ENCODE measurements around the gene DLG1.

The DLG1 gene

GRCh38 chr3:197231321-197231720, 67.1 kb downstream of the DLG1 start:
- DNase-seq: no peak
- CTCF ChIA-PET: interaction anchor here (2.1 kb wide), 1 partner anchor 26 kb away, joined by 6 read pairs; no protein-coding TSS in a partner anchor
- H3K36me3 ChIP-seq (ENCODE audit: control insufficient read depth in 4 of 4, insufficient read depth in 4 of 4, low read length in 3 of 4): peaks cover 9 to 15% (median 10%) of the 10 kb centered on the region in 4 experiments
- H3K27me3 ChIP-seq (replicated peaks in 2 of 5; ENCODE audit: control insufficient read depth in 4 of 5, insufficient read depth in 5 of 5, low read length in 4 of 5): no peaks in the 10 kb centered on the region
- H3K4me3 ChIP-seq (ENCODE audit: control insufficient read depth in 1 of 7, extremely low read depth in 1 of 7, insufficient read depth in 4 of 7, low read depth in 2 of 7, low read length in 6 of 7): no peak overlapping the region
- peaks cover 2 to 17% (median 8%) of the 10 kb centered on the region in 5 experiments for H3K9me3 ChIP-seq (ENCODE audit: control extremely low read depth in 1 of 5, control insufficient read depth in 4 of 5, insufficient read depth in 2 of 5, low read depth in 1 of 5, low read length in 4 of 5)
- POLR2A ChIA-PET: no interaction called here
- H3K27ac ChIP-seq (ENCODE audit: insufficient read depth in 1 of 2, low read depth in 1 of 2, low read length in 2 of 2, poor library complexity in 1 of 2, severe bottlenecking in 2 of 2): no peak overlapping the region
- 100% methylated on average over 1 of the region's 7 CpGs for WGBS (ENCODE audit: insufficient coverage)
- H3K4me1 ChIP-seq (ENCODE audit: control extremely low read depth in 1 of 4, control insufficient read depth in 4 of 4, insufficient read depth in 4 of 4, low read length in 3 of 4): peaks cover 0 to 2% (median 0%) of the 10 kb centered on the region in 4 experiments

GRCh38 chr3:197229836-197230235, 68.6 kb downstream of the DLG1 start:
- Histone ChIP-seq H3K36me3 (ENCODE audit: control insufficient read depth in 4 of 4, insufficient read depth in 4 of 4, low read length in 3 of 4) (peaks cover 0 to 5% (median under 1%) of the 10 kb centered on the region in 4 experiments), H3K27me3 (replicated peaks in 2 of 5; ENCODE audit: control insufficient read depth in 4 of 5, insufficient read depth in 5 of 5, low read length in 4 of 5) (no peaks in the 10 kb centered on the region), H3K4me1 (ENCODE audit: control extremely low read depth in 1 of 4, control insufficient read depth in 4 of 4, insufficient read depth in 4 of 4, low read length in 3 of 4) (peaks cover 0 to 2% (median 0%) of the 10 kb centered on the region in 4 experiments), H3K4me3 (ENCODE audit: control insufficient read depth in 1 of 7, extremely low read depth in 1 of 7, insufficient read depth in 4 of 7, low read depth in 2 of 7, low read length in 6 of 7) (no peak overlapping the region), H3K9me3 (ENCODE audit: control extremely low read depth in 1 of 5, control insufficient read depth in 4 of 5, insufficient read depth in 2 of 5, low read depth in 1 of 5, low read length in 4 of 5) (peaks cover 0 to 4% (median 0%) of the 10 kb centered on the region in 5 experiments), H3K27ac (ENCODE audit: insufficient read depth in 1 of 2, low read depth in 1 of 2, low read length in 2 of 2, poor library complexity in 1 of 2, severe bottlenecking in 2 of 2) (no peak overlapping the region)
- ChIA-PET POLR2A (no interaction called here), CTCF (interaction anchor here (0.6 to 2.1 kb wide), 4 partner anchors 26 to 278 kb away, joined by 3 to 6 read pairs (median 3); no protein-coding TSS in a partner anchor)
- WGBS (ENCODE audit: insufficient coverage): 100% methylated on average over 2 of the region's 3 CpGs
- DNase-seq: no peak

GRCh38 chr3:197229178-197229577, 69.2 kb downstream of the DLG1 start:
- H3K9me3 ChIP-seq (ENCODE audit: control extremely low read depth in 1 of 5, control insufficient read depth in 4 of 5, insufficient read depth in 2 of 5, low read depth in 1 of 5, low read length in 4 of 5): peaks cover 0 to 4% (median 0%) of the 10 kb centered on the region in 5 experiments
- no peak for DNase-seq
- no peak overlapping the region for H3K4me3 ChIP-seq (ENCODE audit: control insufficient read depth in 1 of 7, extremely low read depth in 1 of 7, insufficient read depth in 4 of 7, low read depth in 2 of 7, low read length in 6 of 7)
- H3K4me1 ChIP-seq (ENCODE audit: control extremely low read depth in 1 of 4, control insufficient read depth in 4 of 4, insufficient read depth in 4 of 4, low read length in 3 of 4): peaks cover 0 to 2% (median 0%) of the 10 kb centered on the region in 4 experiments
- H3K36me3 ChIP-seq (ENCODE audit: control insufficient read depth in 4 of 4, insufficient read depth in 4 of 4, low read length in 3 of 4): peaks cover 0 to 4% (median 0%) of the 10 kb centered on the region in 4 experiments
- POLR2A ChIA-PET: no interaction called here
- WGBS (ENCODE audit: insufficient coverage): no CpG with 5 or more reads among the region's 1 CpG
- no peaks in the 10 kb centered on the region for H3K27me3 ChIP-seq (replicated peaks in 2 of 5; ENCODE audit: control insufficient read depth in 4 of 5, insufficient read depth in 5 of 5, low read length in 4 of 5)
- CTCF ChIA-PET: interaction anchor here (0.6 to 2.1 kb wide), 5 partner anchors 11 to 279 kb away, joined by 3 to 6 read pairs (median 3); no protein-coding TSS in a partner anchor
- no peak overlapping the region for H3K27ac ChIP-seq (ENCODE audit: insufficient read depth in 1 of 2, low read depth in 1 of 2, low read length in 2 of 2, poor library complexity in 1 of 2, severe bottlenecking in 2 of 2)

- no peak overlapping the region for H3K27ac ChIP-seq (ENCODE audit: insufficient read depth in 1 of 2, low read depth in 1 of 2, low read length in 2 of 2, poor library complexity in 1 of 2, severe bottlenecking in 2 of 2)
- ChIA-PET POLR2A (no interaction called here), CTCF (interaction anchor here (1.1 kb wide), 1 partner anchor 8 kb away, joined by 4 read pairs; no protein-coding TSS in a partner anchor)
- H3K36me3 ChIP-seq (ENCODE audit: control insufficient read depth in 4 of 4, insufficient read depth in 4 of 4, low read length in 3 of 4): no peaks in the 10 kb centered on the region
- WGBS (ENCODE audit: insufficient coverage): no CpG with 5 or more reads among the region's 2 CpGs
- H3K4me3 ChIP-seq (ENCODE audit: control insufficient read depth in 1 of 7, extremely low read depth in 1 of 7, insufficient read depth in 4 of 7, low read depth in 2 of 7, low read length in 6 of 7): no peak overlapping the region
- peaks cover 0 to 2% (median under 1%) of the 10 kb centered on the region in 4 experiments for H3K4me1 ChIP-seq (ENCODE audit: control extremely low read depth in 1 of 4, control insufficient read depth in 4 of 4, insufficient read depth in 4 of 4, low read length in 3 of 4)
- DNase-seq: no peak
- H3K9me3 ChIP-seq (ENCODE audit: control extremely low read depth in 1 of 5, control insufficient read depth in 4 of 5, insufficient read depth in 2 of 5, low read depth in 1 of 5, low read length in 4 of 5): no peaks in the 10 kb centered on the region
- no peaks in the 10 kb centered on the region for H3K27me3 ChIP-seq (replicated peaks in 2 of 5; ENCODE audit: control insufficient read depth in 4 of 5, insufficient read depth in 5 of 5, low read length in 4 of 5)
Observed at GRCh38 chr3:197227780-197228574, 70.4 kb downstream of the DLG1 start.

GRCh38 chr3:197226179-197226578, 72.2 kb downstream of the DLG1 start:
- no peak overlapping the region for H3K4me3 ChIP-seq (ENCODE audit: control insufficient read depth in 1 of 7, extremely low read depth in 1 of 7, insufficient read depth in 4 of 7, low read depth in 2 of 7, low read length in 6 of 7)
- no peak for DNase-seq
- POLR2A ChIA-PET: no interaction called here
- no peak overlapping the region for H3K27ac ChIP-seq (ENCODE audit: insufficient read depth in 1 of 2, low read depth in 1 of 2, low read length in 2 of 2, poor library complexity in 1 of 2, severe bottlenecking in 2 of 2)
- CTCF ChIA-PET: interaction anchor here (1.1 to 1.5 kb wide), 2 partner anchors 10 to 30 kb away, joined by 3 to 8 read pairs; no protein-coding TSS in a partner anchor
- peaks cover 0 to 4% (median 1%) of the 10 kb centered on the region in 4 experiments for H3K4me1 ChIP-seq (ENCODE audit: control extremely low read depth in 1 of 4, control insufficient read depth in 4 of 4, insufficient read depth in 4 of 4, low read length in 3 of 4)
- no peaks in the 10 kb centered on the region for H3K27me3 ChIP-seq (replicated peaks in 2 of 5; ENCODE audit: control insufficient read depth in 4 of 5, insufficient read depth in 5 of 5, low read length in 4 of 5)
- no peaks in the 10 kb centered on the region for H3K9me3 ChIP-seq (ENCODE audit: control extremely low read depth in 1 of 5, control insufficient read depth in 4 of 5, insufficient read depth in 2 of 5, low read depth in 1 of 5, low read length in 4 of 5)
- WGBS (ENCODE audit: insufficient coverage): 100% methylated on average over 1 of the region's 3 CpGs
- H3K36me3 ChIP-seq (ENCODE audit: control insufficient read depth in 4 of 4, insufficient read depth in 4 of 4, low read length in 3 of 4): no peaks in the 10 kb centered on the region

GRCh38 chr3:197225579-197225978, 72.8 kb downstream of the DLG1 start:
- H3K4me1 ChIP-seq (ENCODE audit: control extremely low read depth in 1 of 4, control insufficient read depth in 4 of 4, insufficient read depth in 4 of 4, low read length in 3 of 4): peaks cover 0 to 4% (median 1%) of the 10 kb centered on the region in 4 experiments
- DNase-seq: no peak
- H3K4me3 ChIP-seq (ENCODE audit: control insufficient read depth in 1 of 7, extremely low read depth in 1 of 7, insufficient read depth in 4 of 7, low read depth in 2 of 7, low read length in 6 of 7): no peak overlapping the region
- H3K36me3 ChIP-seq (ENCODE audit: control insufficient read depth in 4 of 4, insufficient read depth in 4 of 4, low read length in 3 of 4): no peaks in the 10 kb centered on the region
- H3K27me3 ChIP-seq (replicated peaks in 2 of 5; ENCODE audit: control insufficient read depth in 4 of 5, insufficient read depth in 5 of 5, low read length in 4 of 5): no peaks in the 10 kb centered on the region
- no peaks in the 10 kb centered on the region for H3K9me3 ChIP-seq (ENCODE audit: control extremely low read depth in 1 of 5, control insufficient read depth in 4 of 5, insufficient read depth in 2 of 5, low read depth in 1 of 5, low read length in 4 of 5)
- ChIA-PET POLR2A (no interaction called here), CTCF (interaction anchor here (1.1 to 1.7 kb wide), 3 partner anchors 11 to 277 kb away, joined by 3 to 8 read pairs (median 5); no protein-coding TSS in a partner anchor)
- no peak overlapping the region for H3K27ac ChIP-seq (ENCODE audit: insufficient read depth in 1 of 2, low read depth in 1 of 2, low read length in 2 of 2, poor library complexity in 1 of 2, severe bottlenecking in 2 of 2)
- 100% methylated on average over 1 of the region's 1 CpG for WGBS (ENCODE audit: insufficient coverage)

GRCh38 chr3:197224034-197224444, 74.4 kb downstream of the DLG1 start:
- DNase-seq: peak; percentile 53 to 77 (median 72)
- Histone ChIP-seq H3K27me3 (replicated peaks in 2 of 5; ENCODE audit: control insufficient read depth in 4 of 5, insufficient read depth in 5 of 5, low read length in 4 of 5) (no peaks in the 10 kb centered on the region), H3K9me3 (ENCODE audit: control extremely low read depth in 1 of 5, control insufficient read depth in 4 of 5, insufficient read depth in 2 of 5, low read depth in 1 of 5, low read length in 4 of 5) (no peaks in the 10 kb centered on the region), H3K4me3 (ENCODE audit: control insufficient read depth in 1 of 7, extremely low read depth in 1 of 7, insufficient read depth in 4 of 7, low read depth in 2 of 7, low read length in 6 of 7) (no peak overlapping the region), H3K4me1 (ENCODE audit: control extremely low read depth in 1 of 4, control insufficient read depth in 4 of 4, insufficient read depth in 4 of 4, low read length in 3 of 4) (peaks cover 0 to 4% (median 1%) of the 10 kb centered on the region in 4 experiments), H3K36me3 (ENCODE audit: control insufficient read depth in 4 of 4, insufficient read depth in 4 of 4, low read length in 3 of 4) (peaks cover 0 to 4% (median 0%) of the 10 kb centered on the region in 4 experiments), H3K27ac (ENCODE audit: insufficient read depth in 1 of 2, low read depth in 1 of 2, low read length in 2 of 2, poor library complexity in 1 of 2, severe bottlenecking in 2 of 2) (no peak overlapping the region)
- ChIA-PET POLR2A (no interaction called here), CTCF (interaction anchor here (0.6 to 2.9 kb wide), 12 partner anchors 8 to 343 kb away, joined by 3 to 14 read pairs (median 4); no protein-coding TSS in a partner anchor)

All from common myeloid progenitor, CD34-positive (primary cell).